Ovary (tissue), 3 donors: ENCODE results near the gene MEPE.

Source experiments
- CTCF ChIP-seq, 3 donors: fragments of 450-650 bp in 2 of 3; fragments of 200-600 bp in 1 of 3; IDR thresholded peaks; one replicate each; pipeline versions ENCODE4 v1.5.1 to v1.8.0; 2016 to 2022; ENCODE audit warnings: antibody characterized with exemption in 3 of 3, mild to moderate bottlenecking in 1 of 3
- POLR2A ChIP-seq: fragments of 450-650 bp; IDR thresholded peaks from one replicate; pipeline ENCODE4 v1.6.1; 2017; ENCODE audit warnings: antibody characterized with exemption, mild to moderate bottlenecking, moderate library complexity
- donor health status: DM: no; HTN: no; CAD: no.

GRCh38 chr4:87863486-87863885 is 30.7 kb downstream of the MEPE start:
- TF ChIP-seq CTCF (IDR thresholded peaks at IDR 0.05) (no peak), POLR2A (no peak)
